GM18861 (cell line): ENCODE measurements around the gene NEU4.

Experiments used
- ATAC-seq: cut with Tn5 transposase; IDR thresholded peaks from one replicate; pipeline ENCODE4 v1.9.1; 2021; ENCODE audit not compliant: unreplicated experiment

The NEU4 gene

GRCh38 chr2:241850544-241851324 is 41.7 kb downstream of the NEU4 start:
- ATAC-seq = no peak

- no peak for ATAC-seq
These were observed 42.5 kb downstream of the NEU4 start for GRCh38 chr2:241851325-241852115.

GRCh38 chr2:241852116-241852980 is 43.4 kb downstream of the NEU4 start:
- no peak for ATAC-seq

- no peak for ATAC-seq
These were observed 44.1 kb downstream of the NEU4 start for GRCh38 chr2:241852981-241853631.

GRCh38 chr2:241853651-241854341 is 44.8 kb downstream of the NEU4 start:
- no peak for ATAC-seq

- ATAC-seq = no peak
These were observed 45.6 kb downstream of the NEU4 start for GRCh38 chr2:241854342-241855244.

GRCh38 chr2:241855245-241855887 is 46.4 kb downstream of the NEU4 start:
- ATAC-seq = no peak

GRCh38 chr2:241855888-241856422 is 47.0 kb downstream of the NEU4 start:
- no peak for ATAC-seq

GRCh38 chr2:241857041-241857541 is 48.1 kb downstream of the NEU4 start:
- ATAC-seq = no peak

GRCh38 chr2:241857572-241858121 is 48.7 kb downstream of the NEU4 start:
- ATAC-seq = no peak

- no peak for ATAC-seq
These were observed 49.4 kb downstream of the NEU4 start, which contains the start of gene PDCD1 for GRCh38 chr2:241858206-241859016. Gene PDCD1, minus strand, starts transcription at chr2:241858894. Its CDS starts 56 bp downstream, at chr2:241858838.

- ATAC-seq = peak; percentile 6
These were observed 50.0 kb downstream of the NEU4 start for GRCh38 chr2:241859017-241859435.

GRCh38 chr2:241859436-241860183 is 50.6 kb downstream of the NEU4 start:
- peak; percentile 34 for ATAC-seq

- ATAC-seq = no peak
These were observed 51.4 kb downstream of the NEU4 start for GRCh38 chr2:241860184-241861078.

- no peak for ATAC-seq
These were observed 52.3 kb downstream of the NEU4 start for GRCh38 chr2:241861264-241861663.
